ENCODE measurements around the gene ZFP3.
"Not testable (repeated sequence)": the region's sequence is repeated elsewhere in the genome, so short reads cannot be mapped to it uniquely, and the experiment has no call there.

ZFP3 gene

GRCh38 chr17:5077781-5078105, 524 bp upstream of the ZFP3 start:
- DNase-seq (ENCODE audit: low spot score) = no peak

GRCh38 chr17:5080591-5080990, 2.3 kb downstream of the ZFP3 start:
- no peak for DNase-seq (ENCODE audit: low spot score)

- no peak for DNase-seq (ENCODE audit: low spot score)
Measured at GRCh38 chr17:5092218-5093010, 14.1 kb downstream of the ZFP3 start.

DNA sequence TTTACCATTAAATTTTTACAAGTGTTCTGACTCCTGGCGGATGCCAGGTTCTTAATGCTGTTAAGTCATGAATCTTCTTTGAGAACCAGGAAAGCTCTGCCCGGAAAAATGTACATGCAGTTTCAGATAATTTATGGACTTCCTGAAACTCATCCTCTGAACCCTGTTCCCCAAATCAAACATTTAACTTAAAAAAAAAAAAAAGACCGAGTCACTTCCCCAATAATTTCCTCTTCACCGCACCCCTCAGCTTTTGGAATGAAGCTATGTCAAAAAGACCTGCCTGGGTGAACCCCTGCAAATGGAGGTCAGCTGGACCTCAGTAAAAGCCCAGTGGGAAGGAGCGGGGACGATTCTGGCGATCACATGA, 18.4 kb downstream of the ZFP3 start:
- DNase-seq (ENCODE audit: low spot score) = no peak

- no peak for DNase-seq (ENCODE audit: low spot score)
Measured at GRCh38 chr17:5097101-5097834, 19.0 kb downstream of the ZFP3 start.

- DNase-seq (ENCODE audit: low spot score) = no peak
Measured at GRCh38 chr17:5099271-5099670, 21.0 kb downstream of the ZFP3 start.

DNA sequence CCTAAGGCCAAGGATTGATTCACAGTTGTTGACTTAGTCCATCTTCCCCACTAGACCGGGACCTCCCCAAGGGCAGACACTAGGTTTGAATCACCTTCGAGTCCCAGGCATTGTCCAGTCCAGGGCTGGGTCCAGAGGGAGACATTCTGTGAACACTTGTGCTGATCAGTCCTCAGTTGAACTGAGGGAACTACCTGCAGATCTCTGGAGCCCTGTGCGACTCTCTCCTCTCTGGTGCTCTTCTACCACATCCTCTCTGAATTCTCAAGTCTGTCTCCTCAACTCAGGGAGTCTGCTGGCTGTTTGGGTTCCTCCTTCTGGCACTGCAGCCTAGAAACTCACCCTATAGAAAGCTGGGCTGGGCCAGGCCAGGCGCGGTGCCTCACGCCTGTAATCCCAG, 22.6 kb downstream of the ZFP3 start:
- DNase-seq (ENCODE audit: low spot score) = no peak

DNA sequence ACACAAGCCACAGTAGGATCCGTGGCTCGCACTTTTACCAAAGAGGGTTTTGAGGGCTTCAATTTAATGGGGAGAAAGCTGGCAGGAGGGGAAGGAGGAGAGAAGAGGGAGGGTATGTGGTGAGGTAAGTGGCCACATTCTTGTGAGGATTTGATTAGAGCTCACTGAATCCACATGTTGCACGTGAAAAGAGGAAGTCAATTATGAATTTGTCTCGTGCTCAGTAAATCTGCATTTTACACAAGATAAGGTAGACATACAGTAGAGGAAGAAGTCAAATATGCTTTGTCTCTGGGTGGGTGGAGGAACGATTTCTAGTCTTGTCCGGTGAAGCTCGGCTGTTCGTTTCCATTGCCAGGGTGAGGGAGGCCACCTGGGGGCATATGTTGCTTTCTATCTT, 32.5 kb downstream of the ZFP3 start:
- no peak for DNase-seq (ENCODE audit: low spot score)

- DNase-seq (ENCODE audit: low spot score) = peak; percentile 95
Measured at GRCh38 chr17:5111402-5112204, 33.3 kb downstream of the ZFP3 start, which contains the start of gene ZNF232. TSS of gene ZNF232 (minus strand) at chr17:5111878. CDS start at chr17:5111822, 56 bp downstream.

DNA sequence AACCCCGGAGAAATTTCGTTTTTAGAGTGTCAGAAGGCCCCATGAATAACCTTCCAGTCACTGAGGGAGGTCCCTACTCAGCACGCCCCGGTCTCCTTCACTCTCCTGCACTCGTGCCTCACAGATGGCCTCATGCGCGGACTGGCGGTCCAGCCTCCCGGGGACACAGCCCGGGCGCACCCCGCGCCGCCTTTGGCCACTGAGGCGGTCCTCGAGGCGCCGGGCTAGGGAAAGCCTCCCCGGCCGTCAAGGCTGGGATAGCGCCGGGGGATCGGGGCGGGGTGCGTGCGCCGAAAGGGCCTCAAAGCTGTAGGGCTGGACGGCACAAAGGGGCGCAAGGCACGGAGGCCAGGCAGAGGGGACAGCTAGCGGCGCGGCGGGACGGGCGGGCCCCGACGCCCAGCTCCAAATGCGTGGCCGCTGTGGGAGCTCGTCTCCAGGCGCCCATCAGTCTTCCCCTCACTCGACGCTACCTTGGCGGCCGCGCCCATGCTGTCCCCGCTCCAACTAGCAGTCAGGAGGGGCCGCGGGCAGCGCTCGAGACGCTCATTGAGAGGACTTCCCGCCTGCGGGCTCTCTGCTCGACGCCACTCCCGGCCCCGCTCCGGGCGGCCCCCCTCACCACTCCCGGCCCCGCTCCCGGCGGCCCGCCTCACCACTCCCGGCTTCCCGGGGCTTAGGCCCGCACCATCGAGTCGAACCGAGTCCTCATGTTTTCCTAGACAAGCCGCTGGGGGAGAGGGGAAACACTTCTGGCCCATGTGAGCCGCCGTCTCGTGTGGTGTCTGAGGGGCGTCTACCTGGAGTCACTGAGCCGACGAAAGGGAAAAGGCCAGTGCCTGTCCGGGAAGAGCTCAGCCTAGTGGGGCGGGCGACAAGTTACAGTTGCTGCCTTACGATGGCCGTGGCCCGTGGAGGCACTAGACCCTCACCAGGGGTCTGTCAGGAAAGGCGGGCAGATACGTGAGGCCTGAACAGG, 37.7 kb downstream of the ZFP3 start, which contains the start of gene USP6:
USP6 (plus strand) TSS at position 360 of the 979 bp plus-strand sequence. CDS start 14,336 bp downstream, outside the sequence.
- no peak for DNase-seq (ENCODE audit: low spot score)

DNA sequence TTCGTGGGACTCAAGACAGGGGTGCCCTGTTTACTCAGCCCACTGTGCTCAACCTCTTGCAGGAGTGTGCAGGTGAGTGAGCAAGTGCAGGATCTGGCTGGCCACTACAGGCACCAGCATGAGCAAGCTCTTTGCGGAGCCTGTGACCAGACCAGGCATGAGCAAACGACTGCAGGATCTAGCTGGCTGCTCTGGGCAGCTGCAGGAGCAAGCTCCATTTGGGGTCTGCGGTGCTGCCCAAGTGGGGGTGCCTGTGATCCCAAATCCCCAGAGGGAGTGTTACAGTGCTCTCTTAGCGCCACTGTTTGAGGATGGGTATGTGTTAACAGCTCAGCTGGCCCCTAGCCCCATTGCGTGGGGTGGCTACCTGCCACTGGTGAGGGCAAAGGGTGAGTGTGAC, 40.0 kb downstream of the ZFP3 start:
- DNase-seq (ENCODE audit: low spot score) = no peak

- DNase-seq (ENCODE audit: low spot score) = no peak
Measured at GRCh38 chr17:5120036-5120435, 41.8 kb downstream of the ZFP3 start.

GRCh38 chr17:5120436-5121185, 42.3 kb downstream of the ZFP3 start:
- DNase-seq (ENCODE audit: low spot score) = not testable (repeated sequence)

- no peak for DNase-seq (ENCODE audit: low spot score)
Measured at GRCh38 chr17:5121186-5121841, 43.0 kb downstream of the ZFP3 start.

DNA sequence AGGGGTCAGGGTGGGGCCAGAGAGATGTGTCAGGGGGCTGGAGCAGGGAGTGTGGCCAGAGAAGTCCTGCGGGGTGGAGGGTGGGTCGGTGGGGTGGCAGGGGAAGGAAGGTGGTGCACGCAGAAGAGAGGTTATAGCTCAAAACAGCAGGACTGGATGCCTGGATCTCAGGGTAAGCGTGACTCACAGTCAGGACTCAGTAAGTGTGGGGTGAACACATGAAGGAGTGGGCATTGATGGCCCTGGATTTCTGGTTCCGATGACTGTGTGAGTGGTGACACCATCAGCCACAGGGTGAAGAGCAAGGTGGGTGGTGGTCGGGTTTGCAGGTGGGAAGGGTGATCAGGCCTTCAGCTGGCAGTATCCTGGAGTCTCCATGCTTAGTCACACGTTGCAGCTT, 43.8 kb downstream of the ZFP3 start:
- not testable (repeated sequence) for DNase-seq (ENCODE audit: low spot score)

- DNase-seq (ENCODE audit: low spot score) = no peak
Measured at GRCh38 chr17:5122586-5123342, 44.5 kb downstream of the ZFP3 start.

- no peak for DNase-seq (ENCODE audit: low spot score)
Measured at GRCh38 chr17:5123343-5124124, 45.3 kb downstream of the ZFP3 start.

DNA sequence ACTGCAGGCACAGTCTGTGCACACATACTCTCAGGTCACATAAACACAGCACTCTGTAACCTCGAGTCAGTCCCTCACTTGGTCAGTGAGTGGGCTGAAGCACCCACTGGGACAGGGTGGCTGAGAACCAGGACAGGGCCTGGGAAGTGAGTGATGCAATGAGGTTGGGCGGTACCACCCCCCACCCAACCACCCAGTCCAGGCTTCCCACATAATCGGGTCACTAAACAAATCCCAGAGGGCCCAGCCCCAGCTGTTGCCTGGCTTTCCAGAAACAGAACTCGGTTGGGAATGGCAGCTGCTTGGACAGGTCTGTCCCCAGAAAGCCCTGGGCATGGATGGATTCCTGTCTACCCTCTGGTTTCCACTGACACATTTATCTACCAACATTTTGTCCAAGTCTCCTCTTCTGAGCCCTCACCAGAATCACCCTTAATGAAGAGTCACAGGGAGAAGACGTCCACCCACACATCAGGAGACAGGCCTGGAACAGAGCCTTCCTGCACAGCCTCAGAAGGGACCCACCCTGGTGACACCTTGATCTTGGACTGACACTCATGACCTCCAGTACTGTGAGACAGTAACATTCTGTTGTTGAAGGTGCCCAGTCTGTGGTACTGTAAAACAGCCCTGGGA, 46.0 kb downstream of the ZFP3 start:
- not testable (repeated sequence) for DNase-seq (ENCODE audit: low spot score)
